Measurements from ENCODE around the gene UNC5A. TPM values are rescaled to one million over a fixed set of nuclear protein-coding genes. Genes with fewer than 3 reads are reported as not detected.
A peak's percentile ranks its signal among the peaks of the same experiment; 100 is the strongest.

UNC5A gene
- total and polyA plus RNA-seq, 4 donors = 3.1 to 18.2 (median 10.2) TPM

- Histone ChIP-seq H3K9me3 (ENCODE audit: control insufficient read depth, insufficient read depth, low read length) (no peaks in the 10 kb centered on the region), H3K36me3 (ENCODE audit: control insufficient read depth, insufficient read depth, low read length) (peaks cover 18% of the 10 kb centered on the region), H3K27me3 (ENCODE audit: control insufficient read depth, insufficient read depth, low read length) (no peaks in the 10 kb centered on the region), H3K4me1 (ENCODE audit: control insufficient read depth, insufficient read depth, low read length) (peaks cover 5% of the 10 kb centered on the region), H3K4me3 (ENCODE audit: low read depth, low read length) (no peak overlapping the region), H3K27ac (ENCODE audit: low read depth, low read length) (no peak overlapping the region)
- 65% methylated on average over 2 of the region's 3 CpGs for WGBS (ENCODE audit: insufficient coverage)
- DNase-seq (ENCODE audit: low read depth in 4 of 6, low spot score in 6 of 6) = no peak
Observed at GRCh38 chr5:176904276-176904675, 93.9 kb downstream of the UNC5A start.

GRCh38 chr5:176906126-176906525 is 95.8 kb downstream of the UNC5A start:
- no peaks in the 10 kb centered on the region for H3K27me3 ChIP-seq (ENCODE audit: control insufficient read depth, insufficient read depth, low read length)
- H3K9me3 ChIP-seq (ENCODE audit: control insufficient read depth, insufficient read depth, low read length) = no peaks in the 10 kb centered on the region
- H3K4me3 ChIP-seq (ENCODE audit: low read depth, low read length) = no peak overlapping the region
- 60% methylated on average over 1 of the region's 1 CpG for WGBS (ENCODE audit: insufficient coverage)
- no peak overlapping the region for H3K27ac ChIP-seq (ENCODE audit: low read depth, low read length)
- H3K36me3 ChIP-seq (ENCODE audit: control insufficient read depth, insufficient read depth, low read length) = peaks cover 13% of the 10 kb centered on the region
- DNase-seq (ENCODE audit: low read depth in 4 of 6, low spot score in 6 of 6) = peak in 1 of 6 donors; percentile 36
- H3K4me1 ChIP-seq (ENCODE audit: control insufficient read depth, insufficient read depth, low read length) = no peaks in the 10 kb centered on the region

DNA sequence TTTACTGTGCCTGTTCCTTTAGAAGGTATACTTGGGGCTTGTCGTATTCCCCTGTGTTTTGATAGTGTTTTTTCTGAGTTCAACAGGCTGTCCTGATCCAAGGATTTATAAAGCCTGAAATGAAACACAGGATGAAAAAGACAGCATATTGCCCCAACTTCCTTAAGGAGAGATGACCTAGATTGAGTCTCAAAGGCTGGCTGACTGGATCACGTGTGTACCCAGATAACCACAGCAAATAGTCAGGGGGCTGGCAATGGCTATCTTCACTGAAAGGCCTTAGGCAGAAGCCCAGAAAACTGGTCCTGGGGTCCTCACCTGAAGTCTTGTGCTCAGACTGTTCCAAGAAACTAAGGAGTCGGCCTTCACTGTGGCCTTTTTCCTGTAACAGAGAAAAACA is 96.4 kb downstream of the UNC5A start:
- DNase-seq (ENCODE audit: low read depth in 4 of 6, low spot score in 6 of 6) = no peak
- H3K27ac ChIP-seq (ENCODE audit: low read depth, low read length) = no peak overlapping the region
- no peak overlapping the region for H3K4me3 ChIP-seq (ENCODE audit: low read depth, low read length)
- H3K36me3 ChIP-seq (ENCODE audit: control insufficient read depth, insufficient read depth, low read length) = peaks cover 13% of the 10 kb centered on the region
- no peaks in the 10 kb centered on the region for H3K9me3 ChIP-seq (ENCODE audit: control insufficient read depth, insufficient read depth, low read length)
- H3K4me1 ChIP-seq (ENCODE audit: control insufficient read depth, insufficient read depth, low read length) = no peaks in the 10 kb centered on the region
- whole genome bisulfite sequencing (ENCODE audit: insufficient coverage) = 93% methylated on average over 1 of the region's 3 CpGs
- no peaks in the 10 kb centered on the region for H3K27me3 ChIP-seq (ENCODE audit: control insufficient read depth, insufficient read depth, low read length)

DNA sequence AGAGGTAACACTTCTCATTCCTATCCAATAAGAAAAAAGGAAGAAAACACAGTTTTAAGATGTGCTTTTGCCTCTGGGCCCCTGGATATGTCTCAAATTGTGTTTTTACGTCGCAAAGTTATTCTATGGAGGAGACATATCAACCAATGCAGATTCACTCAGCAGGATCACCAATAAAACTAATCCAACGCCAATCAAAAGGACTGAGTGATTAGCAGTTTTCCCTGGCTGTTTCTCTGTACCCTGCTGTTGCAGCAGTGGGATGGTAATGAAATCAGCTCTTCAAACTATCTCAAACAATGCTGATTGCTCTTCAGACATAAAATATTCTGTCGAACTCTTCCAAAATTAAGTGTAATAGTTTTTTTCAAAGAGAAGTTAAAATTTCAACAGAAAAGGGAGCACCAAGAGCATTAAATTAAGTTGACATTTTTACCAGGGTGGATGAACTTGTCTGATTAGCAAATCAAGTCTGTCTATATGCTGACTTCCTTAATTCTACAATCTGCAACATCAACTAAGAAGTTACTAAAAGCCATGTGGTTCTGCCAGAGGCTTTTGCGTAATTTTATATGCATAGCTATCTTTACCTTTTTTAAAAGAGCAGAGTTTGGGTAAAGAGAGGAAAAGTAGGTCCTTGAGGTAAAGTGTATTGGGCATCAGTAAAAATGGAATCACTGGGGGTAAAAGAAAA is 98.5 kb downstream of the UNC5A start:
- Histone ChIP-seq H3K4me3 (ENCODE audit: low read depth, low read length) (no peak overlapping the region), H3K27ac (ENCODE audit: low read depth, low read length) (no peak overlapping the region), H3K9me3 (ENCODE audit: control insufficient read depth, insufficient read depth, low read length) (no peaks in the 10 kb centered on the region), H3K27me3 (ENCODE audit: control insufficient read depth, insufficient read depth, low read length) (no peaks in the 10 kb centered on the region), H3K36me3 (ENCODE audit: control insufficient read depth, insufficient read depth, low read length) (peaks cover 13% of the 10 kb centered on the region), H3K4me1 (ENCODE audit: control insufficient read depth, insufficient read depth, low read length) (no peaks in the 10 kb centered on the region)
- peak in 1 of 6 donors; percentile 58 for DNase-seq (ENCODE audit: low read depth in 4 of 6, low spot score in 6 of 6)
- no CpG with 5 or more reads among the region's 5 CpGs for WGBS (ENCODE audit: insufficient coverage)

DNA sequence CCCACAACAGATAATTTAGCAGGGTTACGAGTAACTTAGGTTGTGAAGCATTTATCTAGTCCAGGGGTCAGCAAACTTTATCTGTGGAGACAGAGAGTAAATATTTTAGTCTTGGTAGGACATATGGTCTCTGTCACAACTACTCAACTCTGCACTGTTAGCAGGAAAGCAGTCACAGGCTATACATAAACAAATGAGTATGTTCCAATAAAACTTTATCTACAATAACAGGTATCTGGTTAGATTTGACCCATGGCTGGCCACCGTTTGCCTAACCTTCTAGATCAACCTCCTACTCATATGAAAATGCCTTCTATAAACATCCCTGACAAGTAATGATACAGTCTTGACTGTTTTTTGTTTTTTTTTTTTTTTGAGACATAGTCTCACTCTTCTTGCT is 101.8 kb downstream of the UNC5A start:
- H3K36me3 ChIP-seq (ENCODE audit: control insufficient read depth, insufficient read depth, low read length) = peaks cover 5% of the 10 kb centered on the region
- no peaks in the 10 kb centered on the region for H3K27me3 ChIP-seq (ENCODE audit: control insufficient read depth, insufficient read depth, low read length)
- H3K9me3 ChIP-seq (ENCODE audit: control insufficient read depth, insufficient read depth, low read length) = no peaks in the 10 kb centered on the region
- WGBS (ENCODE audit: insufficient coverage) = 67% methylated on average over 1 of the region's 2 CpGs
- H3K4me1 ChIP-seq (ENCODE audit: control insufficient read depth, insufficient read depth, low read length) = no peaks in the 10 kb centered on the region
- H3K27ac ChIP-seq (ENCODE audit: low read depth, low read length) = no peak overlapping the region
- H3K4me3 ChIP-seq (ENCODE audit: low read depth, low read length) = no peak overlapping the region
- DNase-seq (ENCODE audit: low read depth in 4 of 6, low spot score in 6 of 6) = no peak

- WGBS (ENCODE audit: insufficient coverage) = no CpG with 5 or more reads among the region's 2 CpGs
- Histone ChIP-seq H3K4me3 (ENCODE audit: low read depth, low read length) (no peak overlapping the region), H3K9me3 (ENCODE audit: control insufficient read depth, insufficient read depth, low read length) (no peaks in the 10 kb centered on the region), H3K27me3 (ENCODE audit: control insufficient read depth, insufficient read depth, low read length) (no peaks in the 10 kb centered on the region), H3K36me3 (ENCODE audit: control insufficient read depth, insufficient read depth, low read length) (peaks cover 3% of the 10 kb centered on the region), H3K27ac (ENCODE audit: low read depth, low read length) (no peak overlapping the region), H3K4me1 (ENCODE audit: control insufficient read depth, insufficient read depth, low read length) (no peaks in the 10 kb centered on the region)
- DNase-seq (ENCODE audit: low read depth in 4 of 6, low spot score in 6 of 6) = no peak
Observed at GRCh38 chr5:176915906-176916305, 105.5 kb downstream of the UNC5A start.

- H3K27me3 ChIP-seq (ENCODE audit: control insufficient read depth, insufficient read depth, low read length) = no peaks in the 10 kb centered on the region
Observed at GRCh38 chr5:176916337-176916736, 106.0 kb downstream of the UNC5A start.

DNA sequence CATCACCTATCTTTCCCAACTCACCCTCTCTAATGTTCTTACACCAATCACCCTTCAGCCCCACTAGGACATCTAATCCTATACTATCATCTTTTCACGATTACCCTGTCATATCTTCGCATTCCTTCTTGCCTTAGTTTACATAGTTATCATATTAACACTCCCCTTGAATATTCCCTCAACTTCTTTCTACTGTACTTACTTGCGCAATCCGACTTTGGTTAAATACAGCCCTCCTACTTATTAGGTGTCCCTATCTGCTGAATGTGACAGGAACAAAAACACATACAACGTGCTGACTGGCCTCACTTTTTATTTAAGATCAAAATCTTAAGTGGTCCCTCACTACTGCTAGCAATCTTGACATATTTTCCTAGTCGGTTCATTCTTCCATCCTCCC is 108.3 kb downstream of the UNC5A start:
- H3K4me3 ChIP-seq (ENCODE audit: low read depth, low read length) = no peak overlapping the region
- peaks cover 3% of the 10 kb centered on the region for H3K36me3 ChIP-seq (ENCODE audit: control insufficient read depth, insufficient read depth, low read length)
- no peaks in the 10 kb centered on the region for H3K27me3 ChIP-seq (ENCODE audit: control insufficient read depth, insufficient read depth, low read length)
- H3K9me3 ChIP-seq (ENCODE audit: control insufficient read depth, insufficient read depth, low read length) = no peaks in the 10 kb centered on the region
- no peak overlapping the region for H3K27ac ChIP-seq (ENCODE audit: low read depth, low read length)
- no peak for DNase-seq (ENCODE audit: low read depth in 4 of 6, low spot score in 6 of 6)
- WGBS (ENCODE audit: insufficient coverage) = 100% methylated on average over 6 of the region's 6 CpGs
- no peaks in the 10 kb centered on the region for H3K4me1 ChIP-seq (ENCODE audit: control insufficient read depth, insufficient read depth, low read length)

More at GRCh38 chr5:176916337-176916736, 106.0 kb downstream of the UNC5A start:
- no peak for DNase-seq (ENCODE audit: low read depth in 4 of 6, low spot score in 6 of 6)
- Histone ChIP-seq H3K36me3 (ENCODE audit: control insufficient read depth, insufficient read depth, low read length) (peaks cover 3% of the 10 kb centered on the region), H3K9me3 (ENCODE audit: control insufficient read depth, insufficient read depth, low read length) (no peaks in the 10 kb centered on the region), H3K4me1 (ENCODE audit: control insufficient read depth, insufficient read depth, low read length) (no peaks in the 10 kb centered on the region), H3K27ac (ENCODE audit: low read depth, low read length) (no peak overlapping the region), H3K4me3 (ENCODE audit: low read depth, low read length) (no peak overlapping the region)

GRCh38 chr5:176921714-176922113 is 111.4 kb downstream of the UNC5A start:
- Histone ChIP-seq H3K27ac (ENCODE audit: low read depth, low read length) (no peak overlapping the region), H3K4me1 (ENCODE audit: control insufficient read depth, insufficient read depth, low read length) (no peaks in the 10 kb centered on the region), H3K9me3 (ENCODE audit: control insufficient read depth, insufficient read depth, low read length) (no peaks in the 10 kb centered on the region), H3K36me3 (ENCODE audit: control insufficient read depth, insufficient read depth, low read length) (peaks cover 3% of the 10 kb centered on the region), H3K4me3 (ENCODE audit: low read depth, low read length) (no peak overlapping the region), H3K27me3 (ENCODE audit: control insufficient read depth, insufficient read depth, low read length) (no peaks in the 10 kb centered on the region)
- no peak for DNase-seq (ENCODE audit: low read depth in 4 of 6, low spot score in 6 of 6)
- 48% methylated on average over 3 of the region's 3 CpGs for WGBS (ENCODE audit: insufficient coverage)

- H3K27ac ChIP-seq (ENCODE audit: low read depth, low read length) = no peak overlapping the region
- no peaks in the 10 kb centered on the region for H3K36me3 ChIP-seq (ENCODE audit: control insufficient read depth, insufficient read depth, low read length)
- H3K27me3 ChIP-seq (ENCODE audit: control insufficient read depth, insufficient read depth, low read length) = no peaks in the 10 kb centered on the region
- 64% methylated on average over 1 of the region's 2 CpGs for WGBS (ENCODE audit: insufficient coverage)
- no peak for DNase-seq (ENCODE audit: low read depth in 4 of 6, low spot score in 6 of 6)
- no peak overlapping the region for H3K4me3 ChIP-seq (ENCODE audit: low read depth, low read length)
- no peaks in the 10 kb centered on the region for H3K4me1 ChIP-seq (ENCODE audit: control insufficient read depth, insufficient read depth, low read length)
- H3K9me3 ChIP-seq (ENCODE audit: control insufficient read depth, insufficient read depth, low read length) = no peaks in the 10 kb centered on the region
Observed at GRCh38 chr5:176922817-176923216, 112.5 kb downstream of the UNC5A start.

Measured in spinal cord (tissue), 10 donors.